ENCODE results near the gene AXDND1.

- TF ChIP-seq CTCF (conservative IDR thresholded peaks at IDR 0.05; ENCODE audit: low read depth in 2 of 2) (peak; percentile 67 to 75), CREB1 (CRISPR knock-in tag; IDR thresholded peaks at IDR 0.05; ENCODE audit: low read depth) (no peak), POLR2AphosphoS5 (IDR thresholded peaks at IDR 0.05; ENCODE audit: low read depth) (no peak), EZH2 (IDR thresholded peaks at IDR 0.05; ENCODE audit: low read depth, unreplicated experiment) (no peak), NANOG (IDR thresholded peaks at IDR 0.05; ENCODE audit: borderline replicate concordance) (no peak), REST (IDR thresholded peaks at IDR 0.05; ENCODE audit: unreplicated experiment) (no peak), EZH2phosphoT487 (IDR thresholded peaks at IDR 0.05; ENCODE audit: unreplicated experiment) (no peak), JUNB (IDR thresholded peaks at IDR 0.05; ENCODE audit: unreplicated experiment) (no peak), ZNF462 (CRISPR knock-in tag; IDR thresholded peaks at IDR 0.05) (no peak), ZNF114 (CRISPR knock-in tag; IDR thresholded peaks at IDR 0.05) (no peak)
Measured at GRCh38 chr1:179599623-179600249, 234.0 kb downstream of the AXDND1 start.

Measured in GM23338 (cell line).